ENCODE measurements around the gene SORCS2. TPM values are rescaled to one million over a fixed set of nuclear protein-coding genes. Genes with fewer than 3 reads are reported as not detected.

SORCS2 gene
- total and polyA plus RNA-seq, 4 donors, result 2.2 to 7.7 (median 2.5) TPM

DNA sequence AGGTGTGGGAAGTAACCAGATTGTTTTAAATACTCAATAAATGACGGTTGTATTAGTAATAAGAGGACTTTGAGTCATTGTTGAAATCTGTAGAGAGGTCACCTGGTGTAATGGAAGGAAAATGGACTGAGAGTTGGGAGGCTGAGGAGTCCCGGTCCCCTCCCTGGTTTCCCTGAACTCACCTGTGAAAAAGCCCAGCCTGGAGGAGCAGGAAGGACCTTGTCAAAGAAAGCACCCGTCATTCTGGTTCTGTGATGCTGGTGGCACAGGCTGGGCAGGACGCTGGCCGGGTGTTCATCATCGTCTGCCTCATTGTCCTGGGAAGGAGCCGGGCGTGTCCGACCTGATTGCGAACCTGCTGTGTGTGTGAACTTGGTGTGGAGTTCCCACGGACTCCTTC lies 70.8 kb downstream of the SORCS2 start:
- H3K27me3 ChIP-seq (ENCODE audit: control insufficient read depth in 3 of 3, insufficient read depth in 3 of 3, low read length in 2 of 3), result peaks cover 0 to under 1% (median 0%) of the 10 kb centered on the region in 3 donors
- DNase-seq (no peak), ATAC-seq (ENCODE audit: insufficient read depth, low FRiP score) (no peak)
- H3K36me3 ChIP-seq (ENCODE audit: control insufficient read depth in 4 of 4, insufficient read depth in 4 of 4, low read length in 4 of 4), result no peaks in the 10 kb centered on the region
- no peak overlapping the region for H3K4me3 ChIP-seq
- H3K27ac ChIP-seq (ENCODE audit: low read depth in 1 of 2, low read length in 1 of 2), result no peak overlapping the region
- no peak overlapping the region for H3K9ac ChIP-seq (ENCODE audit: insufficient read depth in 1 of 2, low read length in 2 of 2)
- TF ChIP-seq, protein P1, sequence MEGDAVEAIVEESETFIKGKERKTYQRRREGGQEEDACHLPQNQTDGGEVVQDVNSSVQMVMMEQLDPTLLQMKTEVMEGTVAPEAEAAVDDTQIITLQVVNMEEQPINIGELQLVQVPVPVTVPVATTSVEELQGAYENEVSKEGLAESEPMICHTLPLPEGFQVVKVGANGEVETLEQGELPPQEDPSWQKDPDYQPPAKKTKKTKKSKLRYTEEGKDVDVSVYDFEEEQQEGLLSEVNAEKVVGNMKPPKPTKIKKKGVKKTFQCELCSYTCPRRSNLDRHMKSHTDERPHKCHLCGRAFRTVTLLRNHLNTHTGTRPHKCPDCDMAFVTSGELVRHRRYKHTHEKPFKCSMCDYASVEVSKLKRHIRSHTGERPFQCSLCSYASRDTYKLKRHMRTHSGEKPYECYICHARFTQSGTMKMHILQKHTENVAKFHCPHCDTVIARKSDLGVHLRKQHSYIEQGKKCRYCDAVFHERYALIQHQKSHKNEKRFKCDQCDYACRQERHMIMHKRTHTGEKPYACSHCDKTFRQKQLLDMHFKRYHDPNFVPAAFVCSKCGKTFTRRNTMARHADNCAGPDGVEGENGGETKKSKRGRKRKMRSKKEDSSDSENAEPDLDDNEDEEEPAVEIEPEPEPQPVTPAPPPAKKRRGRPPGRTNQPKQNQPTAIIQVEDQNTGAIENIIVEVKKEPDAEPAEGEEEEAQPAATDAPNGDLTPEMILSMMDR (IDR thresholded peaks at IDR 0.05; ENCODE audit: control extremely low read depth, extremely low read depth), result no peak
- H3K9me3 ChIP-seq (ENCODE audit: control insufficient read depth in 4 of 4, insufficient read depth in 3 of 4, low read length in 3 of 4), result peaks cover 0 to 3% (median 0%) of the 10 kb centered on the region in 4 donors
- WGBS, 2 donors, result 81 to 84% methylated on average over 11 of the region's 11 CpGs
- peaks cover 0 to 18% (median 7%) of the 10 kb centered on the region in 5 donors for H3K4me1 ChIP-seq (ENCODE audit: control insufficient read depth in 5 of 5, insufficient read depth in 5 of 5, low read length in 5 of 5)

DNA sequence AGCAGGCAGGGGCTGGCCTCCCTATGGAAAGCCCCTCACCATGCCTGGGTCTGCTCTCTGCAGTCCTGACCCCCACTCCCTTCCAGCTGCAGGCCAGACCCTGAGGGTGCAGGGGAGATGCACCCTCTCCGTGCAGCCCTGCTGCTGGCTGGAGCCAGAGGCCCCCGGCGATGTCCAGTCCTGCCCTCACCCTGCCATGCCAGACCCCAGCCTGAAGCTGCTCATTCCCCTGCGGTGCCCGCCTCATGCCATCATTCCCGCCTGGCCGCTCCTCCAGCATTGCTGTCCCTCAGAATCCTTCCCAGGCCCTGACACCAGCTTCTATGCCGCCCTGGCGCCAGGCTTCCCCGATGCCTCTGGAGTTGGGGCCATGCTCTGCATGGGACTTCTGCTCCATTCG lies 72.4 kb downstream of the SORCS2 start:
- DNase-seq (no peak), ATAC-seq (ENCODE audit: insufficient read depth, low FRiP score) (no peak)
- H3K9ac ChIP-seq (ENCODE audit: insufficient read depth in 1 of 2, low read length in 2 of 2), result no peak overlapping the region
- H3K27me3 ChIP-seq (ENCODE audit: control insufficient read depth in 3 of 3, insufficient read depth in 3 of 3, low read length in 2 of 3), result no peaks in the 10 kb centered on the region
- TF ChIP-seq, protein P1 (IDR thresholded peaks at IDR 0.05; ENCODE audit: control extremely low read depth, extremely low read depth), result no peak
- peaks cover 0 to 3% (median 0%) of the 10 kb centered on the region in 4 donors for H3K9me3 ChIP-seq (ENCODE audit: control insufficient read depth in 4 of 4, insufficient read depth in 3 of 4, low read length in 3 of 4)
- no peak overlapping the region for H3K4me3 ChIP-seq
- WGBS, 2 donors, result 85 to 90% methylated on average over 11 of the region's 11 CpGs
- peaks cover 0 to 18% (median 7%) of the 10 kb centered on the region in 5 donors for H3K4me1 ChIP-seq (ENCODE audit: control insufficient read depth in 5 of 5, insufficient read depth in 5 of 5, low read length in 5 of 5)
- H3K36me3 ChIP-seq (ENCODE audit: control insufficient read depth in 4 of 4, insufficient read depth in 4 of 4, low read length in 4 of 4), result no peaks in the 10 kb centered on the region
- H3K27ac ChIP-seq (ENCODE audit: low read depth in 1 of 2, low read length in 1 of 2), result no peak overlapping the region

DNA sequence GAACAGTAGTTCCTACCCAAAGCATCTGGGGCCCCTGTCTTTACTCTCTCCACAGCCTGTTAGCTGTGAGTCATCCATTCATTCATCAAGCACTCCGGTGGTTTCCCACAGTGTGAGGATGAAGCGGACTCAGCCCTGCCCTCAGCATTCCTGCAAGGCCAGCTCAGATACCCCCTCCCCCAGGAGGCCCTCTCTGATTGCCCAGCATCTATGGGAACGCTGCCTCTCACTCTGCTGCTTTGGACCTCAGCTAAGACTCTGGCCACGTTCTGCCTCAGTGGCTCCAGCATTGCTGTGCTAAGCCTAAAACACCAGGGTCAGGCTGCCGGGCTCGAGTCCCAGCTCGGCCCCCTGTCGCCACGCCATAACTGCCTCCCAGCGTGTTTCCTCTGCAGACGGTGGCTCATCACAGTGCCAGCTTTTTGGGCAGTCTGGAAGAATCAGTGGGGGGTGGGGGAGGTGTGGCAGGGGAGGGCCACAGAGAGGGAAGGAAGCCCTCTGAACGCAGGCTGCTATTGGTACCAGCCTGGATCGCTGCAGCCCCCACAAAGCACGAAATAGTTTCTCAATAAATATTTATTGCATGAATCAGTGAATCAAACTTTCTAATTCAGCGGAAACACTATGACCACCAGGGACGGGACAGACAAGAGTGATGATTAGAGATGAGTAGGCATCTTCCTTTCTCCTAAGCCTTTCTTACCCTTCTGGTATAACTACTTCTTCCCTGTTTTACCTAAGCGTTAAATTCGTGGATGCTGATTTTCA lies 74.4 kb downstream of the SORCS2 start:
- ATAC-seq (ENCODE audit: insufficient read depth, low FRiP score), result no peak

More for the DNA sequence above, 74.4 kb downstream of the SORCS2 start:
- 74 to 78% methylated on average over 18 of the region's 18 CpGs for WGBS, 2 donors
- Histone ChIP-seq H3K9ac (ENCODE audit: insufficient read depth in 1 of 2, low read length in 2 of 2) (no peak overlapping the region), H3K27me3 (ENCODE audit: control insufficient read depth in 3 of 3, insufficient read depth in 3 of 3, low read length in 2 of 3) (no peaks in the 10 kb centered on the region), H3K27ac (ENCODE audit: low read depth in 1 of 2, low read length in 1 of 2) (no peak overlapping the region), H3K4me3 (no peak overlapping the region), H3K36me3 (ENCODE audit: control insufficient read depth in 4 of 4, insufficient read depth in 4 of 4, low read length in 4 of 4) (no peaks in the 10 kb centered on the region), H3K9me3 (ENCODE audit: control insufficient read depth in 4 of 4, insufficient read depth in 3 of 4, low read length in 3 of 4) (peaks cover 0 to 4% (median 0%) of the 10 kb centered on the region in 4 donors), H3K4me1 (ENCODE audit: control insufficient read depth in 5 of 5, insufficient read depth in 5 of 5, low read length in 5 of 5) (peaks cover 0 to 7% (median 1%) of the 10 kb centered on the region in 5 donors)
- TF ChIP-seq, protein P1 (IDR thresholded peaks at IDR 0.05; ENCODE audit: control extremely low read depth, extremely low read depth), result no peak
- no peak for DNase-seq
